ENCODE results near the gene LRP6.

LRP6 gene

GRCh38 chr12:12297201-12297830 is 30.5 kb upstream of the LRP6 start:
- no peak for DNase-seq (ENCODE audit: extremely low read depth, insufficient read length)
- Histone ChIP-seq H3K27me3 (replicated peaks; ENCODE audit: control insufficient read depth, insufficient read depth, low read length) (no peaks in the 10 kb centered on the region), H3K4me3 (replicated peaks; ENCODE audit: low read depth, low read length) (no peak overlapping the region), H3K36me3 (ENCODE audit: control insufficient read depth, insufficient read depth, low read length) (no peaks in the 10 kb centered on the region)
- TF ChIP-seq CTCF (IDR thresholded peaks at IDR 0.05; ENCODE audit: insufficient read depth, low read length, poor library complexity, severe bottlenecking), result no peak

GRCh38 chr12:12294215-12295005 is 27.6 kb upstream of the LRP6 start:
- H3K27me3 ChIP-seq (replicated peaks; ENCODE audit: control insufficient read depth, insufficient read depth, low read length), result no peaks in the 10 kb centered on the region
- H3K4me3 ChIP-seq (replicated peaks; ENCODE audit: low read depth, low read length), result no peak overlapping the region
- H3K36me3 ChIP-seq (ENCODE audit: control insufficient read depth, insufficient read depth, low read length), result no peaks in the 10 kb centered on the region
- DNase-seq (ENCODE audit: extremely low read depth, insufficient read length), result no peak
- no peak for TF ChIP-seq CTCF (IDR thresholded peaks at IDR 0.05; ENCODE audit: insufficient read depth, low read length, poor library complexity, severe bottlenecking)

GRCh38 chr12:12290206-12290605 is 23.4 kb upstream of the LRP6 start:
- H3K36me3 ChIP-seq (ENCODE audit: control insufficient read depth, insufficient read depth, low read length), result no peaks in the 10 kb centered on the region
- TF ChIP-seq CTCF (IDR thresholded peaks at IDR 0.05; ENCODE audit: insufficient read depth, low read length, poor library complexity, severe bottlenecking), result no peak
- no peaks in the 10 kb centered on the region for H3K27me3 ChIP-seq (replicated peaks; ENCODE audit: control insufficient read depth, insufficient read depth, low read length)
- no peak overlapping the region for H3K4me3 ChIP-seq (replicated peaks; ENCODE audit: low read depth, low read length)
- no peak for DNase-seq (ENCODE audit: extremely low read depth, insufficient read length)

GRCh38 chr12:12286441-12286840 is 19.6 kb upstream of the LRP6 start:
- H3K36me3 ChIP-seq (ENCODE audit: control insufficient read depth, insufficient read depth, low read length), result no peaks in the 10 kb centered on the region
- H3K4me3 ChIP-seq (replicated peaks; ENCODE audit: low read depth, low read length), result no peak overlapping the region
- H3K27me3 ChIP-seq (replicated peaks; ENCODE audit: control insufficient read depth, insufficient read depth, low read length), result no peaks in the 10 kb centered on the region
- DNase-seq (ENCODE audit: extremely low read depth, insufficient read length), result no peak
- TF ChIP-seq CTCF (IDR thresholded peaks at IDR 0.05; ENCODE audit: insufficient read depth, low read length, poor library complexity, severe bottlenecking), result no peak

- no peaks in the 10 kb centered on the region for H3K27me3 ChIP-seq (replicated peaks; ENCODE audit: control insufficient read depth, insufficient read depth, low read length)
These were observed 16.0 kb upstream of the LRP6 start for GRCh38 chr12:12282761-12283425.

More at GRCh38 chr12:12282761-12283425, 16.0 kb upstream of the LRP6 start:
- TF ChIP-seq CTCF (IDR thresholded peaks at IDR 0.05; ENCODE audit: insufficient read depth, low read length, poor library complexity, severe bottlenecking), result no peak
- DNase-seq (ENCODE audit: extremely low read depth, insufficient read length), result no peak
- Histone ChIP-seq H3K4me3 (replicated peaks; ENCODE audit: low read depth, low read length) (no peak overlapping the region), H3K36me3 (ENCODE audit: control insufficient read depth, insufficient read depth, low read length) (no peaks in the 10 kb centered on the region)

All from GM06990 (cell line).